DND-41 (cell line): ENCODE results near the gene CD82.

Source experiments
- EZH2 ChIP-seq: IDR thresholded peaks from 3 replicates; pipeline ENCODE4 v1.6.1; 2012; ENCODE audit warnings: borderline replicate concordance, low read depth, mild to moderate bottlenecking, moderate library complexity, low read length, inconsistent platforms; ENCODE audit not compliant: severe bottlenecking
- TF ChIP-seq, protein P1 (sequence below): IDR thresholded peaks from 2 replicates; pipeline ENCODE4 v1.5.1; 2012; ENCODE audit warnings: borderline replicate concordance, low read length, moderate library complexity, mild to moderate bottlenecking; ENCODE audit not compliant: poor library complexity, severe bottlenecking; ENCODE audit errors: extremely low read depth

DNA sequence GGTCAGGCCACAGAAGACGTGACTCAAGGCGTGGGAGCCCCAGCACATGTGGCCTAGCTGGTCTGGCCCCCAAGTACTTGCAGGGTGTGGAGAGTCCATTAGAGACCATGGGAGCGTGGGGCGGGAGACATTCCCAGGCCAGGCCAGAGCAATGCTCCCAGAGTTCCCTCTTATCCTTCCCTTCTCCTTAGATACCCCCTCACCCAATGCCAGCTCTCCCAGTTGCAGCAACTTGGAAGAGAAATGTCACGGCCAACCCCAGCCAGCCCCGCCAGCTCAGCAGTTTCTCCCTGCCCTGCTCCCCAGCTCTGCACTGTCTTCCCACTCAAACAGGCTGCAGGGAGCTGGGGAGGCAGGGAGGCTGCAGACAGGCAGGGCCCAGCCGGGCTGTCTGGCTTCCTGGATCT, 95.9 kb downstream of the CD82 start:
- TF ChIP-seq, protein P1, sequence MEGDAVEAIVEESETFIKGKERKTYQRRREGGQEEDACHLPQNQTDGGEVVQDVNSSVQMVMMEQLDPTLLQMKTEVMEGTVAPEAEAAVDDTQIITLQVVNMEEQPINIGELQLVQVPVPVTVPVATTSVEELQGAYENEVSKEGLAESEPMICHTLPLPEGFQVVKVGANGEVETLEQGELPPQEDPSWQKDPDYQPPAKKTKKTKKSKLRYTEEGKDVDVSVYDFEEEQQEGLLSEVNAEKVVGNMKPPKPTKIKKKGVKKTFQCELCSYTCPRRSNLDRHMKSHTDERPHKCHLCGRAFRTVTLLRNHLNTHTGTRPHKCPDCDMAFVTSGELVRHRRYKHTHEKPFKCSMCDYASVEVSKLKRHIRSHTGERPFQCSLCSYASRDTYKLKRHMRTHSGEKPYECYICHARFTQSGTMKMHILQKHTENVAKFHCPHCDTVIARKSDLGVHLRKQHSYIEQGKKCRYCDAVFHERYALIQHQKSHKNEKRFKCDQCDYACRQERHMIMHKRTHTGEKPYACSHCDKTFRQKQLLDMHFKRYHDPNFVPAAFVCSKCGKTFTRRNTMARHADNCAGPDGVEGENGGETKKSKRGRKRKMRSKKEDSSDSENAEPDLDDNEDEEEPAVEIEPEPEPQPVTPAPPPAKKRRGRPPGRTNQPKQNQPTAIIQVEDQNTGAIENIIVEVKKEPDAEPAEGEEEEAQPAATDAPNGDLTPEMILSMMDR = no peak
- no peak for TF ChIP-seq EZH2
